Mononuclear cell (primary cell): ENCODE measurements around the gene FIBP. TPM values are rescaled to one million over a fixed set of nuclear protein-coding genes. Genes with fewer than 3 reads are reported as not detected.

ENCODE experiments used
- H3K27me3 ChIP-seq: 2 replicates; pipeline ENCODE4 v1.6.0; 2011; ENCODE audit warnings: low read length, control low read depth; ENCODE audit not compliant: insufficient read depth
- H3K4me1 ChIP-seq: 2 replicates; pipeline ENCODE4 v1.5.1; 2011; ENCODE audit warnings: mild to moderate bottlenecking, low read length, control low read depth; ENCODE audit not compliant: insufficient read depth
- H3K4me3 ChIP-seq: 2 replicates; pipeline ENCODE4 v1.5.1; 2011; ENCODE audit warnings: mild to moderate bottlenecking, low read length, moderate library complexity
- H3K9me3 ChIP-seq: 2 replicates; pipeline ENCODE4 v1.5.1; 2011; ENCODE audit warnings: low read depth, mild to moderate bottlenecking, control low read depth, low read length
- total RNA-seq: library from RNA; depleted of rRNA; stranded (reverse); fragments of >200 nt; gene quantifications from one replicate; pipeline ENCODE4 v1.2.3, GENCODE V29; 2012

The FIBP gene
- total RNA-seq, 1 donor: 40.3 TPM

DNA sequence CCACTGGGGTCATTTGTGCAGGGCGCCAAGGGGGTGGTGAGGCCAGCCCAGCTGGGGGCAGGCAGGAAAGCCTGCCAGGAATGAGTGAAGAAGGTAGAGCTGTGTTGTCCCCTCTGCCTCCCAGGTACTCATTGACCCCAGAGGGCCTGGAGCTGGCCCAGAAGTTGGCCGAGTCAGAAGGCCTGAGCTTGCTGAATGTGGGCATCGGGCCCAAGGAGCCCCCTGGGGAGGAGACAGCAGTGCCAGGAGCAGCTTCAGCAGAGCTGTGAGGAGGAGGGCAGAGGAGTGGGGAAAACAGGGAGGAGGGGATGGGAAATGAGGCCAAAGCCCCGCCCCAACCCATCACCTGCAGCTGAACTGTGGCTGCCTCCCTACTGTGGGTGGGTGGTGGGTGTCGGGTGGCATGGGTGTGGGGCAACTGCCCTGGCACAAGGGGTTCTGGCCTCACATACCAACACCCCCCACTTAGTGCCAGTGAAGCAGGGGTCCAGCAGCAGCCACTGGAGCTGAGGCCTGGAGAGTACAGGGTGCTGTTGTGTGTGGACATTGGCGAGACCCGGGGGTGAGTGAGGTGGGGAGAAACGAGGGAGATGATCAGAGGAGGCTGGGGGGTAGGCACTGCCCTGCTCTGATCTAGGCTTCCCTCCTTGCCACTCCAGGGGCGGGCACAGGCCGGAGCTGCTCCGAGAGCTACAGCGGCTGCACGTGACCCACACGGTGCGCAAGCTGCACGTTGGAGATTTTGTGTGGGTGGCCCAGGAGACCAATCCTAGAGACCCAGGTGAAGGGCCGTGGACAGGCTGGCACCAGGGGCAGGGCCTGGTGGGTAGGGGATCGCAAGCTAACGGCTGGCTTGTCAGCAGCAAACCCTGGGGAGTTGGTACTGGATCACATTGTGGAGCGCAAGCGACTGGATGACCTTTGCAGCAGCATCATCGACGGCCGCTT is 25.1 kb downstream of the FIBP start:
- no peaks in the 10 kb centered on the region for H3K9me3 ChIP-seq
- no peak overlapping the region for H3K4me3 ChIP-seq
- no peaks in the 10 kb centered on the region for H3K27me3 ChIP-seq
- peaks cover 36% of the 10 kb centered on the region for H3K4me1 ChIP-seq

DNA sequence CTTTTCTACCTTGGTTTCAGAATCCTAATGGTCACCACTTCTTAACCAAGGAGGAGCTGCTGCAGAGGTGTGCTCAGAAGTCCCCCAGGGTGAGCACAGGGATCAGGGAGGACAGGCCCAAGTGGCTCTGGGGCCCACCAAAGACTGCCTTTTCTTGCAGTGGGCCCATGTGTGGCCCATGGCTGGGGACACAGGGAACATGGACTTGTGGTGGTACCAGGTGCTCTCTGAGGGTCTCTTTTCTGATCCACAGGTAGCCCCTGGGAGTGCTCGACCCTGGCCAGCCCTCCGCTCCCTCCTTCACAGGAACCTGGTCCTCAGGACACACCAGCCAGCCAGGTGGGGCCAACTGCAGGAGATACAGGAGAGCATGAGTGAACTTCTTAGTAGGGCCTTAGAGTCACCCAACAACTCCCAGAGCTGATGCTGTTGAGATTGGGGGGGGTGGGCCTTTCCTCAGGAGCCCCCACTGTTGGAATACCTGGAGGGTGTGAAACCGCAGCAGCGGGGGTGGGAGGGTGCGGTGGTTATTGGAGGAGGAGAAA is 26.0 kb downstream of the FIBP start:
- H3K9me3 ChIP-seq: no peaks in the 10 kb centered on the region
- H3K27me3 ChIP-seq: no peaks in the 10 kb centered on the region
- H3K4me1 ChIP-seq: peaks cover 36% of the 10 kb centered on the region
- no peak overlapping the region for H3K4me3 ChIP-seq

DNA sequence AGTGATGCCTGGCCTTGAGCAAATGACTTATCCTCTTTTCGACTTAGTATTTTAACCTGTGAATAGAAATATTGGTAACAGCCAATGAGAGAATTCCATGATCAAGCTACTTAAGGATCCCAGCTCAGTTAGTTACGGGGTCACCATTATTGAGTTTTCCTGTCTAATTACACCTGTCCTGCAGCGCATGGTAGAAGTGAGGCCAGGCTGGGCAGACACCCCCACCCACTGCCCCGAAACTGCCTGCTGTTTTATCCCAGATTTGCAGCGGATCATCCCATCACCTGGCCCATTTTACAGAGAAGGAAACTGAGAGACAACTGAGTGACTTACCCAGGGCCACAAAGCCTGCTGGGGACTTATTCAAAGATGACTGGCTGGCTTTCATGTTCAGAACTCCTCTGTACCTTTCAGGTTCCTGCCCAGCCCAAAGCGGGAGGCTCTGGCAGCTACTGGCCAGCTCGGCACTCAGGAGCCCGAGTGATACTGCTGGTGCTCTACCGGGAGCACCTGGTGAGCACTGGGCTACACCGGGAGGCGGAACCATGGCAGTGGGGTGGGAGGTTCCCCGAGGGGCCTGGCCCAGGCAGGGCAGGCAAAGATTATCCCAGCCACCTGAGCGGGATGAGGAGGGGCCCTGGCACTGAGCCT is 26.6 kb downstream of the FIBP start:
- H3K4me3 ChIP-seq: peak overlapping the region; percentile 94
- H3K9me3 ChIP-seq: no peaks in the 10 kb centered on the region
- H3K27me3 ChIP-seq: no peaks in the 10 kb centered on the region
- H3K4me1 ChIP-seq: peaks cover 37% of the 10 kb centered on the region

DNA sequence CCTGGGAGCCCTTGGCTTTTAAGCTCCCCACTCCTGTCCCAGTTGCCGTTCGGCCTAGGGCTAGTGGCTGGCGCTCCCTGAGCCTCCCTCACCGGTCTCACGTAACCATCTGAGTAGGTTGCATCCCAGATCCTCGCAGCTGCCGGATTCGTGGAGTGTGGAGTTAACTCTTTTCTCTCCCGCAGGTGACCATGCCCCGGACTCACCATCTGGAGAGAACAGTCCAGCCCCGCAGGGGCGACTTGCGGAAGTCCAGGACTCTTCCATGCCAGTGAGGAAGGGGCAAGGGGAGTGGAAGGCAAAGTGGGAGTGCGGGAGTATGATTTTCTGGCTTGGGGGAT is 27.1 kb downstream of the FIBP start:
- H3K4me1 ChIP-seq: peaks cover 42% of the 10 kb centered on the region
- peak overlapping the region; percentile 94 for H3K4me3 ChIP-seq
- H3K27me3 ChIP-seq: no peaks in the 10 kb centered on the region
- no peaks in the 10 kb centered on the region for H3K9me3 ChIP-seq

DNA sequence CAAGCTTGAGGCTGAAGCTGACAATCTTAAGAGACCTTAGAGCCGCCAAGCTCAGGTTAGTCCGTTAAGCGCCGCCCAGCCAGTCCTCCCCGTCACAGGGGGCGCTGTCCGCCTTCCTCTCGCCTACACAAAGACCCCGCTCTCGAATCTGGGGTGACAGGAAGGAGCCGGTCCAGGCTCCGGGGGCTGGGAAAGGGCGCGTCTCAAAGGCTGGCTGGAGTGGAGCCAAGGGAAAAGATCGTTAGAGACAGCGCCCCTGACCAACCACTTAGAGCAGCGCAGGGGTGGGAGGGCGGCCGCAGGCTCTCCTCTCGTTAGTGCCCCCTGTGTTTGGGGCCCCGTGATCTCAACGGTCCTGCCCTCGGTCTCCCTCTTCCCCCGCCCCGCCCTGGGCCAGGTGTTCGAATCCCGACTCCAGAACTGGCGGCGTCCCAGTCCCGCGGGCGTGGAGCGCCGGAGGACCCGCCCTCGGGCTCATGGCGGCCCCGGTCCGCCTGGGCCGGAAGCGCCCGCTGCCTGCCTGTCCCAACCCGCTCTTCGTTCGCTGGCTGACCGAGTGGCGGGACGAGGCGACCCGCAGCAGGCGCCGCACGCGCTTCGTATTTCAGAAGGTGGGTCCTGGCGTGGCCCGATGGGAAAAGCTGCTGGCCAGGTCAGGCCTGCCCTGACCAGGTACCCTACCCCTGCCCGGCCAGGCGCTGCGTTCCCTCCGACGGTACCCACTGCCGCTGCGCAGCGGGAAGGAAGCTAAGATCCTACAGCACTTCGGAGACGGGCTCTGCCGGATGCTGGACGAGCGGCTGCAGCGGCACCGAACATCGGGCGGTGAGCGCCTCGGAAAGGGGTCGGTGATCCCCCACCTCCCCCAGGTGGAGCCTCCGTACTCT is 27.8 kb downstream of the FIBP start, which contains the start of gene MUS81:
TSS of gene MUS81 (plus strand) at position 156 of the 887 bp plus-strand sequence. CDS start at position 477, 321 bp downstream.
- Histone ChIP-seq H3K4me1 (peaks cover 48% of the 10 kb centered on the region), H3K9me3 (no peaks in the 10 kb centered on the region), H3K4me3 (peak within 1 kb of the TSS; percentile 94), H3K27me3 (no peaks in the 10 kb centered on the region)

DNA sequence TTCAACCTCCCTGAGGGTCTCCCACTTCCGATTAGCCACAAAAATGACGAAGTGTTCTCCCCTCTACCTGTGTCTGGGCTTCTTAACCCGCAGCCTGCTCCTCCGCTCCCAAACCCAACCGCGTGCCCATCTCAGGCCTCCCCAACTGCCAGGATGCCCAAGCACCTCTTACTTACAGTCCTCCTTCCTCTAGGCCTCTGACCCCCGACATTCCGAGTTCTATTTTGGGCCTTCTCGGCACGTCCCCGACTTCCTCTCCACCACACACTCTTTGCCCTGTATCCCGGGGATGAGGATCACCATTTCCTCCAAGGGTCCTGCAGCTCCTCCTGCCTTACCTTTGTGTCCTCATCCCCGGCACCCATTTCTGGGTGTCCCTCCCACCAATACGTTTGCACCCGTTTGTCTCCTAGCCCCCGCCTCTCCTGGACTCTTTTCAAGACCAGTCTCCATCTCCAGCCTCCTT is 28.4 kb downstream of the FIBP start:
- peaks cover 52% of the 10 kb centered on the region for H3K4me1 ChIP-seq
- H3K9me3 ChIP-seq: no peaks in the 10 kb centered on the region
- H3K4me3 ChIP-seq: peak overlapping the region; percentile 94
- no peaks in the 10 kb centered on the region for H3K27me3 ChIP-seq

DNA sequence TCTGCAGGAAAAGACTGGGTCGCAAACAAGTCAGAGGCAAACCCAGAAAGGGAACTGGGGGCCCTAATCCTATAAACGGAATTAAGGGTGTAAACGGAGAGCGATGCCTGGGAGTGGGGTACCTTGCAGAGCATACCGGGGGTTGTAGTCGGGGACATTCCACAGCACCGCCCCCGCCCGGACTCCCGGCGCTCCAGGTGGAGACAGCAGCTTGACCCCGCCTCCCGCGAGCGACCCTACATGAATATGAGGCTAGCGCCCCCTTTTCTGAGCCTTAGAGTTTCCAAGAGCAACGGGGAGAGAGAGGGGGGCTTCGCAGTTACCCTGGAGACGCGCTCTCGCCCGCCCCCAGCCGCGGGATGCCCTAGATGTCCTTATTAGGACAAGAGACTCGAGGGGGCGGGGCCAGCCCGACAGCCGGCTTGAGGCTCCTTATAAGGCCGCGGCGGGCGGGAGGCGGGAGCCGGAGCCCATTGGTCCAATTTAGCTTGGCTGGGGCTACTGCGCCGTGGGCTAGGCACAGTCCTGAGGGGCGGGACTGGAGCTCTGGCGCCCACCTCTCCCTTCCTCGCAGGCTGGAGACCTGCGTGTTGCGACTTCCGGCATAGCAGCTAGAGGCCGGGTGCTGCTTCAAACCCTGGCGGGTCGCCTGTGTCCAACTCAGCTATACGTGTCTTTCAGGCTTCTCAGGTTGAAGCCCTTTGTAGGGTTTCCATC is 29.0 kb downstream of the FIBP start:
- H3K4me3 ChIP-seq: peak overlapping the region; percentile 94
- no peaks in the 10 kb centered on the region for H3K27me3 ChIP-seq
- no peaks in the 10 kb centered on the region for H3K9me3 ChIP-seq
- peaks cover 52% of the 10 kb centered on the region for H3K4me1 ChIP-seq

DNA sequence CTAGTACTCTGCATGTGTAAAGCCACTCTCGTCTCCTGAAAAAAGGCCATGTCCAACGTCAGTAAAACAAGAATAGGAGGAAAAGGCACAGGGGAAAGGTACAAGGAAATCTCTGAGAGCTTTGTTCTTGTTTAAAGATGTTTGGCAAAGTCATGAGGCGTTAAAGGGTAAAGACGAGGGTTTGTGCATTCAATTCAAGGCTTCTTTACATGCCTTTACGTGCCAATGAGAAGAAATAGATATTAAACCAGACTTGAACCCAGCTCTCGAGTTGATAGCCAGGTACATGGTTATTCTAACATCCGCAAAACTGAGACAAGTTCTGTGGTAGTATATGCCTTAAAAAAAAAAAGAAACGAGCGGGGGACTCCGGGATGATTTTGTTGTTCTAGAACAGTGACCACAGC is 29.6 kb downstream of the FIBP start:
- no peaks in the 10 kb centered on the region for H3K27me3 ChIP-seq
- no peaks in the 10 kb centered on the region for H3K9me3 ChIP-seq
- peak overlapping the region; percentile 94 for H3K4me3 ChIP-seq
- peaks cover 56% of the 10 kb centered on the region for H3K4me1 ChIP-seq

DNA sequence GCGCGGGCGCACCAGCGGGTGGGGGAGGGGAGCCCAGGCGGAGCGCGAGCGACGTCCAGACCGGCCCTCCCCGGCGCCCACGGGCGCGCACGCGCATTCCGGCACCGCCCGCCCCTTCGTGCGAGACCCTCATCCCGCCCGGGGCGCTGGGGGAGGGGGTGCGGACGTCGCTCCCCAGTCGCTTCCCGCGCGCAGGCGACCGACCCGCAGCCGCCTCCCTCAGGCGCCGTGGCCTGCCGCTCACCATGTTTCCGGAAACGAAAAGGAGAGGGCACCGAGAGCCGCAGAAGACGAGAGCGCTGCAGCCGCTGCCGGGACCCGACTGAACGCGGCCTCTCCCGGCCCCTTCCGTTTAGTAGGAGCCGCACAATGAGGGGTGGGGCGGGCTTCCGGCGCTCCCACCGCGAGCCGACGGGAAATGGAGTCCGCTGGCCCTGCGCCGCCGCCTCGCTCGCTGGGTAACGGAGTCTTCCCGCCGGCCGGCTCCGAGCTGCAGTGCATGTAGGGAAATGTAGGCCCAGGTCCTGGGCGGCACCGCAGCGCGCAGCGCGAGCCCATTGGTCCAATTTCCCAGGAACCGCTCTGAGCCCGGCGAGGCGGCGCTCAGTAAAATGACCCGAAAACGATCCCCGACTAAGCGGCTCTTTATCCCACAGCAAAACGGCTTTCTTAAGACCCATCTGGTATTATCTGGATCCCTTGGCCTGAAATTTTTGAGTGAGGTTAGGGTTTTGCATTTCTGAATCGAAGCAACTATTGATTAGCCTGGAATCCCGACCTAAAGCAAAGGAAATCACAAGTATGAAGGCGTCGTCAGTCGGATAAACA is 30.2 kb downstream of the FIBP start, which contains the start of gene CFL1:
TSS of gene CFL1 (minus strand) at position 328 of the 828 bp plus-strand sequence. CDS start at position 247, 81 bp downstream.
- Histone ChIP-seq H3K27me3 (no peaks in the 10 kb centered on the region), H3K4me1 (peaks cover 56% of the 10 kb centered on the region), H3K4me3 (peak within 1 kb of the TSS; percentile 94), H3K9me3 (no peaks in the 10 kb centered on the region)

DNA sequence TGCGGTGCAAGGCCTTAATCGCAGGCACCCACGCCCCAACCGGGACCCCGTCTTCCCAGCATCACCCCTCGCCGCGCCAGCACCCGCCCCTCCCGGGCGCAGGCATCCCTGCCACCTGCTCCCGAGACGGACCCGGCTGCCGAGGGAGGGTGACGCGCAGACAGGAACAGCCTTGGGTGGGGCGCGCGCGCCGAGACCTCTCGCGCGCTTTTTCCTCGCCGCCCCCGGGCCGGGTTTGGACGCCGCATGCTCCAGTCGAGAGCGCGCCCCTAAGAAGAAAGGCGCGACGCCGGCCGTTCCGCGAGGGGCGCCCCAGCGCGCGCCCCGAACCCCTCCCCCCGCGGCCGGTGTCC is 30.8 kb downstream of the FIBP start:
- Histone ChIP-seq H3K4me3 (peak overlapping the region; percentile 94), H3K9me3 (no peaks in the 10 kb centered on the region), H3K4me1 (peaks cover 56% of the 10 kb centered on the region), H3K27me3 (no peaks in the 10 kb centered on the region)

DNA sequence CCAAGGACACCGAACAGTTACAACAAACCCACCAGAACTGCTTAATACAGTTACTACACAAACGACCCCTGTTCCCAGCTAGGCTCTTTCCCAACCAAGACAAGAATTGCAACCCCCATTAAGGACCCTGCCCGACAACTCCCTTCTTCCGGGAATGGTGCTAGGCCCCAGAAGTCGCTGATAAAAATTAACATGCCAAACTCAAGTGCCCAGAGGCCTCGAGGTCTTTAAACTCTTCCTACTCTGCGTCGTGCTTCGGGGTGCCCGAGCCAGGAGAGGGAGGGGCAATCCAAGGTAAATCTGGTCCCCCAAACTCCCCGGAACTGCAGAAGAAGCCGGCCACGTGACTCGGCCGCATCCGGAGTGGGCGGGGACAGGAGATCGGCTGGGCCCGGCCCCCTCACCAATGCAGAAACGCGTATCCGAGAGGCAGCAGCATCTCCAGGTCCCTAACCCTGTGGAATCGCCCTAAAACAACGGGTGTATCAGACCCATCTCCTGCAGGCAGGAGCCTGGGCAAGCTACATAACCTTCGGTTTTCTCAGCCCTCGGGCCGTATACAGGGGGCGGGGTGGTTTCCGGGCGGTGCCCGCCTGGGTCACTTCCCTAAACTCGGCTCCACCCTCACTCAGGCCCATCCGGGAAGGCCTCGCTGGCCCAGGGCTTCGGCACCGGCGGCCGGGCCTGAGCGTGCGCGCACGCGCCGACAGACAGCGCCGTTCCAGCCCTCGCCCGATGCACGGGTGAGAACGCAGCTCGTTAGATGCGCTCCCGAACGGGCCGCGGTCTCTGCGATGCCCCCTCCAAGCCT is 31.4 kb downstream of the FIBP start:
- H3K4me1 ChIP-seq: peaks cover 50% of the 10 kb centered on the region
- H3K4me3 ChIP-seq: peak overlapping the region; percentile 94
- H3K9me3 ChIP-seq: no peaks in the 10 kb centered on the region
- no peaks in the 10 kb centered on the region for H3K27me3 ChIP-seq

DNA sequence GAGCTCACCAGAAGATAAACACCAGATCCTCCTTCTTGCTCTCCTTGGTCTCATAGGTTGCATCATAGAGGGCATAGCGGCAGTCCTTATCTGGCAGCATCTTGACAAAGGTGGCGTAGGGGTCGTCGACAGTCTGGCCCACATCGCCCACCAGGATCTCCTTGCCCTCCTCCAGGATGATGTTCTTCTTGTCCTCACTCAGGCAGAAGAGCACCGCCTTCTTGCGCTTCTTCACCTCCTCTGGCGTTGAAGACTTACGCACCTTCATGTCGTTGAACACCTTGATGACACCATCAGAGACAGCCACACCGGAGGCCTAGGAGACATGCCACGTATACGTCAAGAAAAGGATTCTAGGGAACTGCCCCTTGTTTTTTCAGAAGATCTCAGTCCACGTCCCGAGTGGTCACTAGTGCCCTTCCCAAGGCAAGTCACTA is 32.3 kb downstream of the FIBP start:
- H3K27me3 ChIP-seq: no peaks in the 10 kb centered on the region
- peak overlapping the region; percentile 94 for H3K4me3 ChIP-seq
- H3K4me1 ChIP-seq: peaks cover 41% of the 10 kb centered on the region

More for the DNA sequence above, 32.3 kb downstream of the FIBP start:
- no peaks in the 10 kb centered on the region for H3K9me3 ChIP-seq
